Tibial artery (tissue), 4 donors: Measurements from ENCODE around the gene TBX6.
A peak's percentile ranks its signal among the peaks of the same experiment; 100 is the strongest.

Source experiments
- DNase-seq, 2 donors: peaks; one replicate each; pipeline ENCODE4 v3.0.0-alpha.2; 2019
- H3K27ac ChIP-seq, 2 donors: fragments of 200-600 bp; sonication (generic) in 1 of 2; 1 replicate in 1 of 2; 2 replicates in 1 of 2; pipeline ENCODE4 v1.5.1; 2018 to 2019; ENCODE audit warnings: mild to moderate bottlenecking in 1 of 2
- H3K27me3 ChIP-seq, 2 donors: fragments of 200-600 bp; sonication (generic) in 1 of 2; one replicate each; pipeline versions ENCODE4 v1.5.1 to v1.6.0; 2016 to 2019
- H3K36me3 ChIP-seq, 3 donors: fragments of 200-600 bp; sonication (generic) in 2 of 3; one replicate each; pipeline ENCODE4 v1.5.1; 2016 to 2019; ENCODE audit warnings: mild to moderate bottlenecking in 2 of 3
- H3K4me1 ChIP-seq, 4 donors: fragments of 200-600 bp; sonication (generic) in 2 of 4; 1 replicate in 3 of 4; 2 replicates in 1 of 4; pipeline ENCODE4 v1.5.1; 2016 to 2019
- H3K4me3 ChIP-seq, 2 donors: fragments of 200-600 bp; sonication (generic) in 1 of 2; 1 replicate in 1 of 2; 2 replicates in 1 of 2; pipeline ENCODE4 v1.5.1; 2018 to 2019; ENCODE audit warnings: mild to moderate bottlenecking in 2 of 2
- H3K9me3 ChIP-seq, 3 donors: fragments of 200-600 bp; sonication (generic) in 1 of 3; one replicate each; pipeline ENCODE4 v1.5.1; 2016 to 2019
- intact Hi-C: fragments of 100-400 bp; cut with DNase I; formaldehyde crosslinking; loops from one replicate; pipeline ENCODE4 v1.15.0; 2023; ENCODE audit warnings: low total_unique reads
- TF ChIP-seq, protein P1 (sequence below), 2 experiments: fragments of 200-600 bp in 1 of 2; fragments of 450-650 bp in 1 of 2; IDR thresholded peaks; one replicate each; pipeline ENCODE4 v1.5.1; 2017 to 2019; ENCODE audit warnings: antibody characterized with exemption in 2 of 2, mild to moderate bottlenecking in 1 of 2, moderate library complexity in 1 of 2

TBX6 gene

DNA sequence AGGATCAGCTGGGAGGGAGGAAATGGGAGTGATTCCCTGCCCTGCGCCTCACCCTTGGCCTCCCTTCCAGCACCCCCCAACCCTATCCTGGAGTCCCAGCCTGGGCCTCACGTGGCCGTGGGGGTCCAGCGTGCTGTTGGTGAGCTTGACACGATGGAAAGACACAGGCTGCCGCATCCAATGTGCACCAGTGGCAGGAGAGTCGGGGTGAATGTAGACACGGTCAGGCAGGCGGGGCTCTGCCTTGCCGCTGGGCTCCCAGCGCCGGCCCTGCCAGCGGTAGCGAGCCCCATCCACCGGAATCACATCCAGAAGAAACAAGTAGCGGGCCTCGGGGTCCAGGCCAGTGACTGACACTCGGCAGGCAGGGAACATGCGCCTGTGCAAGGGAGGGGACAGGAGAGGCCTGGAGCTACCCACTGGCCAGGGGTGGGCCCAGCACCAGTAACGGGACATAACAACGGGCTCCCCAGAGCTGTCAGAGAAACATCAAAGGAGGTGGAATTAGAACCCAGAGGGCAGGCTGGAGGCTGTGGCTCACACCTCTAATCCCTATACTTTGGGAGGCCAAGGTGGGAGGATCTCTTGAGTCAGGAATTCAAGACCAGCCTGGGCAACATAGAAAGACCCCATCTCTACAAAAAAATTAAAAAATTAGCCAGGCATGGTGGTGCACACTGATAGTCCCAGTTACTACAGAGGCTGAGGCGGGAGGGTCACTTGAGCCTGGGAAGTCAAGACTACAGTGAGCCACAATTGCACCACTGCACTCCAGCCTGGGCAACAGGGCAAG, 2.7 kb downstream of the TBX6 start:
- Histone ChIP-seq H3K27me3 (no peaks in the 10 kb centered on the region), H3K9me3 (no peaks in the 10 kb centered on the region), H3K4me3 (no peak overlapping the region), H3K4me1 (peaks cover 0 to 35% (median 27%) of the 10 kb centered on the region in 4 donors), H3K36me3 (peaks cover 13 to 37% (median 17%) of the 10 kb centered on the region in 3 donors), H3K27ac (no peak overlapping the region)
- intact Hi-C loops = no loop called here
- no peak for DNase-seq
- TF ChIP-seq, protein P1, sequence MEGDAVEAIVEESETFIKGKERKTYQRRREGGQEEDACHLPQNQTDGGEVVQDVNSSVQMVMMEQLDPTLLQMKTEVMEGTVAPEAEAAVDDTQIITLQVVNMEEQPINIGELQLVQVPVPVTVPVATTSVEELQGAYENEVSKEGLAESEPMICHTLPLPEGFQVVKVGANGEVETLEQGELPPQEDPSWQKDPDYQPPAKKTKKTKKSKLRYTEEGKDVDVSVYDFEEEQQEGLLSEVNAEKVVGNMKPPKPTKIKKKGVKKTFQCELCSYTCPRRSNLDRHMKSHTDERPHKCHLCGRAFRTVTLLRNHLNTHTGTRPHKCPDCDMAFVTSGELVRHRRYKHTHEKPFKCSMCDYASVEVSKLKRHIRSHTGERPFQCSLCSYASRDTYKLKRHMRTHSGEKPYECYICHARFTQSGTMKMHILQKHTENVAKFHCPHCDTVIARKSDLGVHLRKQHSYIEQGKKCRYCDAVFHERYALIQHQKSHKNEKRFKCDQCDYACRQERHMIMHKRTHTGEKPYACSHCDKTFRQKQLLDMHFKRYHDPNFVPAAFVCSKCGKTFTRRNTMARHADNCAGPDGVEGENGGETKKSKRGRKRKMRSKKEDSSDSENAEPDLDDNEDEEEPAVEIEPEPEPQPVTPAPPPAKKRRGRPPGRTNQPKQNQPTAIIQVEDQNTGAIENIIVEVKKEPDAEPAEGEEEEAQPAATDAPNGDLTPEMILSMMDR (IDR thresholded peaks at IDR 0.05) = no peak

DNA sequence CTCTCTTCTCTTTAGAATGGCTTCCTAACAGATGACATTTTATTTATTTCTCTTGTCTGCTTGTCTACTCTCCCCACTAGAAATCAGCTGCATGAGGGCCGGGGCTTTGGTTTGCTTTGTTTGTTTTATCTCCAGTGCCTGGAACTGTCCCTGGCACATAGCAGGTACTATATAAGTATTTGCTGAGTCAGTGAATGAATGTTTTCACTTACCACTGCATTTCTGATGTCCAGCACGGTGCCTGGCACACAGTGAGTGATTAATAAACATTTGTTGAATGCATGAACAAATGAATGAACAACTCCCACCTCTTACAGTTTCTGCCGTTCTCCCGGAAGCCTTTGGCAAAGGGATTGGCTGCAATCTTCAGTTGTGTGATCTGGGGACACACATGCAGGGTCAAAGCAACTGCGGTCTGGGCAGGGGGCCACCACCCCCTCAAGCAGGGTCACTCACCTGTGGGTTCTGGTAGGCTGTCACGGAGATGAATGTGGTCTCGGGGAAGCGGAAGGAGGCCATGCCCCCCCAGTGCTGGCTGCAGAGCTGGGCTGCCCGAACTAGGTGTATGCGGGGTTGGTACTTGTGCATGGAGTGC, 3.4 kb downstream of the TBX6 start:
- Histone ChIP-seq H3K4me1 (peaks cover 0 to 29% (median 23%) of the 10 kb centered on the region in 4 donors), H3K27me3 (no peaks in the 10 kb centered on the region), H3K27ac (no peak overlapping the region), H3K4me3 (no peak overlapping the region), H3K9me3 (no peaks in the 10 kb centered on the region), H3K36me3 (peaks cover 15 to 37% (median 17%) of the 10 kb centered on the region in 3 donors)
- TF ChIP-seq, protein P1 (IDR thresholded peaks at IDR 0.05) = no peak
- DNase-seq = no peak
- intact Hi-C loops = no loop called here

DNA sequence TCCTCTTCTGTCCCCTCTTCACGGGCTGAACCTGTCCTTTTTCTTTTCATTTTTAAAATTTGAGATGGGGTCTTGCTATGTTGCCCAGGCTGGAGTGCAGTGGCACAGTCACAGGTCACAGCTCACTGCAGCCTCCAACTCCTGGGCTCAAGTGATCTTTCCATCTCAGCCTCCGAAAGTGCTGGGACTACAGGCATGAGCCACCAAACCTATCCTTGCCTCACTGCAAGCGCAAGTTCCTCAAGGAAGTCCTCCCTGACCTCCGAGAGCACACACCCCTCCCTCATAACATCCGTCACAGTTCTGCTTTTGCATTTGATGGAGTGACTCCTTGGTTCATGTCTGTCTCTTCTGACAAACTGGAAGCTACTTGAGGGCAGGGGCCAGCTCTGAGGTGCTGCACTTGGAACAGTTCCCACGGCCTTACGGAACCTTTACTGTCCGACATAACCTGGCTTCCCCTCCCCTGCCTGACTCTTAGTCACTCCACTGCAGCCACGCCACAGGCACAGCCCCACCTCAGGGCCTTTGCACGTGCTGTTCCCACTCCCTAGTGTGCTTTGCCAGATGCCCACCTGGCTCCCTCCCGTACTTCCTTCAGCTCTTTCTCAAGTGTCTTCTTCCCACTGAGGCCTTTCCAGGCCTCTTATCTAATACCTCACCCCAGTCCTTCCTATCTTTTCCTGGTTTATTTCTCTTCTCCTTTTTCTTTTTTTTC, 4.4 kb downstream of the TBX6 start:
- Histone ChIP-seq H3K9me3 (no peaks in the 10 kb centered on the region), H3K4me3 (no peak overlapping the region), H3K27ac (no peak overlapping the region), H3K4me1 (peaks cover 0 to 19% (median 13%) of the 10 kb centered on the region in 4 donors), H3K27me3 (no peaks in the 10 kb centered on the region), H3K36me3 (peaks cover 23 to 43% (median 26%) of the 10 kb centered on the region in 3 donors)
- TF ChIP-seq, protein P1 (IDR thresholded peaks at IDR 0.05) = no peak
- DNase-seq = no peak
- intact Hi-C loops = no loop called here

DNA sequence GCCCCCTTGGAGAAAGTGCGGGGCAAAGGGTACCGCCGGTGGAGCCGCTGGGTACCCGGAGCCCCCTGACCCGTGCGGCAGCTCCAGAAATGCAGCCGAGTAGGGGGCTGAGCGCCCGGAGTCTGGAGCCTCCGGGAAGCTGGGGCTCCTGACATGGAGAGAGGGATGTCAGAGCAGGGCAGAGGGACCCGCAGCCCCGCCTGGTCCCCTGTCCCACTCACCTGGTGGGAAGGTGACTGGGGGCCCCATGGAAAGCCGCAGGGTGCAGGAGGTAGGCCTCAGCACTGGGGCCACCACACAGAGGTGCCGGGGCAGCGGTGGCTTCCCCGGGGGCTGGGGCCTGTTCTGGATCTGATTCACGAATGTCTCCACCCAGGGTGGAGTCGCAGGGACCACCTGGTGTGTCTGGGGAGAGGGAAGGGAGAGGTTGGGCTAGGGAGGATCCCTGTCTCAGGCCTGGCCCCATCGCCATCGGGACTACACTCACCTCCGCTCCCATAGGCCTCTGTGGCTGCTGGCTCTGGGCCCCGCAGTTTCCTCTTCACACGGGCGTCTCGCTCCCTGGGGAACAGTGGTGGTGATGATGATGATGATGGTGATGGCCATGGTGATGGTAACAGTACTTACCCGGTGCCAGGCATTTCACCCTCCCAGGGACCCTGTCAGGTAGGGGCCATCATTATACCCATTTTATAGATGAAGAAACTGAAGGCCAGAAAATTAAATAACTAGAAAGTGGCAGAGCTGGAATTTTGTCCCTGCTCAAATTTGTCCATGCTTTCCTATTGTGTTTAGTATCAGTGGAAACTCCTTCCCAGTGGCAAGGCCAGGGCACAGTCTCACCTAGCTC, 5.2 kb downstream of the TBX6 start:
- H3K9me3 ChIP-seq = no peaks in the 10 kb centered on the region
- TF ChIP-seq, protein P1 (IDR thresholded peaks at IDR 0.05) = no peak
- H3K27me3 ChIP-seq = no peaks in the 10 kb centered on the region
- peaks cover 0 to 13% (median 8%) of the 10 kb centered on the region in 4 donors for H3K4me1 ChIP-seq
- H3K36me3 ChIP-seq = peaks cover 32 to 51% (median 35%) of the 10 kb centered on the region in 3 donors
- no peak for DNase-seq
- H3K4me3 ChIP-seq = no peak overlapping the region
- no peak overlapping the region for H3K27ac ChIP-seq
- intact Hi-C loops = no loop called here

DNA sequence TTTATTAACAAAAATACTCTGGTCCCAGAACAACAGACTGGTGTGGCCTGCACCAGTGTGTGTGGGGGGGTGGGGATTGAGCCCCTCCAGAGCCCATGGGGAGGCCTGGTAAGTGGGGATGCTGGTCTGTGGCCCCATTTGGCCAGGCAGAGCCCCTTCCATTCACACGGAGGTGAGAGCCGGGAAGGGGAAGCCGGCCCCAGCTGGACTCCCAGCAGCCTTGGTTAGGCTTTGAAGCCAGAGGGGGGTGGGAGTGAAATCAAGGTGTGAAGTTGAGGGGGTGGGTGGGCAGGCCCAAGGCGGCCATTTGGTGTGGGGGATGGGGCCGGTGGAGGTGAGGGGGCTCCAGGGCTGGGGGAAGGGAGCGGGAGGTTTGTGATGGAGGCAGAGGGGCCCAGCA, 5.9 kb downstream of the TBX6 start:
- H3K9me3 ChIP-seq = no peaks in the 10 kb centered on the region
- intact Hi-C loops = no loop called here
- DNase-seq = no peak
- H3K4me3 ChIP-seq = no peak overlapping the region
- TF ChIP-seq, protein P1 (IDR thresholded peaks at IDR 0.05) = no peak
- H3K27me3 ChIP-seq = no peaks in the 10 kb centered on the region
- H3K27ac ChIP-seq = peak overlapping the region in 1 of 2 donors; percentile 20
- peaks cover 38 to 58% (median 42%) of the 10 kb centered on the region in 3 donors for H3K36me3 ChIP-seq
- H3K4me1 ChIP-seq = peaks cover 0 to 6% (median 1%) of the 10 kb centered on the region in 4 donors
